HuH-7 (cell line): Measurements from ENCODE around the gene DCPS.
"Not testable (repeated sequence)": the region's sequence is repeated elsewhere in the genome, so short reads cannot be mapped to it uniquely, and the experiment has no call there.

Experiments
- DNase-seq: peaks from one replicate; pipeline ENCODE4 v3.0.0; 2011; ENCODE audit warnings: low spot score

DCPS gene

GRCh38 chr11:126384449-126385070, 80.7 kb downstream of the DCPS start:
- no peak for DNase-seq

- DNase-seq = no peak
Measured at GRCh38 chr11:126385991-126386728, 82.3 kb downstream of the DCPS start.

GRCh38 chr11:126386729-126387071, 82.8 kb downstream of the DCPS start:
- DNase-seq = not testable (repeated sequence)

DNA sequence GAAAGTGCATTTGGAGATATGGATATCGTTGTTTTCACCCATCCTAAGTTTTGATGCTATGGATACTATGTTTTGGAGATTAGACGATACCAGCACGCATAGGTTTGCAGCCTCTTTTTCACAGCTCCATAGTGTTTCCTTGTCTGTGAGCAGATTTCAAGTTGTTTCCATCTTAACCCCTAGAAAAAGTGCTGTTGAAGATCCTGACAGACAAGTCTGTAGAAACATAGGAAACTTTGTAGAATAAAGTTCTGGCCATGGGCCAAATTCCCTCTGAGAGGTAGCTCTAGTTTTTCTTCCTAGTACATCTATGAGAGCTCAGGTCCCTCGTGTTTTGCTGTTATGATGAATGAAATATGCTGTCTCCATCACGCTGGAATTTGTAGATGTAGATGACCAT, 84.0 kb downstream of the DCPS start:
- DNase-seq = no peak

GRCh38 chr11:126390272-126390867, 86.5 kb downstream of the DCPS start:
- DNase-seq = no peak

DNA sequence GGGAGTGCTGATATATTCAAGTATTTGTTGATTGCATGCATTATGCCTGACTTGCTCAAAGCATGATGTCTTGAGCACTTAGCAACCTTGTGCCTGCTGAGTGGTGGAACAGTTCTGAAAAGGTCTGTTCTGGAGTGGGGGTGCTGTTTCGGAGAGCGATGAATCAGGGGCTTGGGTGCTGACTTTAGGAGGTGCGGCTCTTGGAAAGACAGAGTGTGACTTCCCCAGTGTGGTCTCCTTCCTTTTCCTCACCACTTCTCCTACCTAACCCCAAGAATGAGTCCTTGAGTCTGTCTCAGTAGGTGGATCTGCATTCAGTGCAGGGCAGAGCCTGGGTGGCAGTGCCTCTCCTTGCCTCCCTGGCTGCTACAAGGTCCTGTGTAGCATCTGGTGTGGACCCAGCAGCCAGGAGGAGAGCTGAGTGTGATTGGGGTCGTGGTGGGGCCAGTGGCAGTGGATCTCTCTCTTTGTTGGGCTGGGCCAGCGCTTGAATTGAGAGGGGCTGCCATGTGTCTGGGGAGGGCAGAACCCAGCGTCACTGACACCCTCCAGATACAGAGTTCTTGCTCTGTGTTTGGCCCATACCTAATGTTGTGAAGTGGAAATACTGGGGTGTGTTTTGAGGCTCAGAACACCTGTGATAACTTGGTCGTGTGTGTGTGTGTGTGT, 87.6 kb downstream of the DCPS start:
- no peak for DNase-seq

DNA sequence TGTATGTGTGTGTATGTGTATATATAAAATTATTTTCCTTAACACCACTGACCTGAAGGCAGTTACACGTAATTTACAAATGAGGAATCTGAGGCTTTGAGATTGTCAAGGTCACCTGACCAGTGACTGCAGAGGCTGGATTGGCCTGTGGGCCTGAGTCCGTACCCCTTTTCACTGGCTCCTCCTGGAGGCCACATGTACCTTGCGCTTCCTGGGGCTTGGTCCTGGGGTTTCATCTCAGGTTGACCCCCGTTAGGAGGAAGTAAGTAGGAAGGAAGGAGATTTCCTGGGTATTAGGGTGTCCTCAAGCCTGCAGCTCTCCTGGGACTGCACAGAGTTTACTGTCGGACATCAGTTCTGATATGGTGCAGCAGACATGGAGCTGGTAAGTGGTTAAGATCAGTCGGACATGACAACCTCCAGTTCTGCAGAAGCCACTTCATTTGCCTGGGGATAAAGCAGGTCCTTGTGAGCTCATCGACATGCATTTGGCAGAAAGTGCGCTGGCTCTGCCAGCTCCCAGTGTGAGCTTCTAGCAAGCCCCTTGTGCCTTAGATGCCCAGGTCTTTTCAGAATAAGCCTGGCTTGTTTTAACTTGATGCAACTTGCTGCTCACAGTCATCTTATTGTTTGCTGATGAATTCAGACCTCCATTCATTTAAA, 88.2 kb downstream of the DCPS start:
- DNase-seq = no peak

DNA sequence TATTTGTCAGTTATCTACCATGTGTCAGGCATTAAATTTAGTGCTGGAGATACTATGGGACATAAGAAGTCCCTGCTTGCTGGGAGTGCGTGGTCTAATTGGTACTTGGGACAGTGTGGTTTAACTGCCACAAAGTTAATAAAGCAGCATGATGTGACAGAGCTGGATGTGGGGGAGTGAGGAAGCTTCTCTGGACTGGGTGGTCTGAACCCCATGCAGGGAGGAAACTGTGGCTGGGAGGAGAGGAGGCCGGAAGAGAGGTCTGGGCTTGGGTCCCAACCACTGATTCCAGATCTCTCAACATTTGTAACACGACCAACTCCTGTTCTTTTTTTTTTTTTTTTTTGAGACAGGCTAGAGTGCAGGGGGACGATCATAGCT, 88.8 kb downstream of the DCPS start:
- DNase-seq = no peak

DNA sequence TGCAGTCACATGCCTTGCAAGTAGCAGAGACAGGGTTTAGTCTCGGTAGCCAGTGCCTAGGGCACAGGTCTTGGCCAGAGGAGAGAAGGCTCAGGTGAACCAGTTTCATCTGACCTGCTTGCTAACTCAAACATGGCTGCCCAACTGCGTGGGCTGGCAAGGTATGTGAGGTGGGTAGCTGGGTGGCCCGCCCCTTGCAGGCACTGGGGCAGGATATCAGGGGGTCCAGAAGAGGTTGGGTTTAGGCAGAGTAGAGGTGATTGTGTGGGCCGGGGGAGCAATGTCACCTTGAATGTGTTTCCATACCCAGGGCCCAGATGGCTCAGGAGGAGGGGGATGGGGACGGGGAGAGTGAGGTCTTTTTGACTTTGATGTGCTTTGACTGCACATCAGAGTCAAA, 89.3 kb downstream of the DCPS start:
- DNase-seq = no peak

DNA sequence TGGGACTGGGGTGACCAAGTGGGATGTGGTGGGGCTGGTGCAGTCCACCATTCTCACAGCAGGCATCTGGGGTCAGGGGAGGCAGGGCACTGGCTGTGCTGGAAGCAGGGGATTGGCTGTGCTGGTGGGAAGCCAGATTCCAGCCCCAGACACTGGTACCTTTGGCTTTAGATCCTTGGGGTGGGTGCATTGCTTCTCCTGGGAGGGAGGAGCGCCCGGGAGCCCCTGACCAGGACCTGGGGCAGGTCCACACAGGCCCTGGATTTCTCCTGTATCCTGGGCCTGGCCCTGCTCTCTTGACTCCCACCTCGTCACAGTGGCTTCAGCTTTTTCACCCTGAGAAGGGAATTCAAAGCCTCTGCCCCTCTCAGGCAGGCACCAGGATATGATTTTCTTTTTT, 90.2 kb downstream of the DCPS start:
- no peak for DNase-seq

- DNase-seq = not testable (repeated sequence)
Measured at GRCh38 chr11:126394634-126395072, 90.8 kb downstream of the DCPS start.
